NCI-H748 (cell line): Measurements from ENCODE around the gene KTN1.

Experiments
- DNase-seq: peaks from one replicate; lab custom pipeline; 2025; ENCODE audit not compliant: unreplicated experiment; lab: John Stamatoyannopoulos, UW

KTN1 gene, protein sequence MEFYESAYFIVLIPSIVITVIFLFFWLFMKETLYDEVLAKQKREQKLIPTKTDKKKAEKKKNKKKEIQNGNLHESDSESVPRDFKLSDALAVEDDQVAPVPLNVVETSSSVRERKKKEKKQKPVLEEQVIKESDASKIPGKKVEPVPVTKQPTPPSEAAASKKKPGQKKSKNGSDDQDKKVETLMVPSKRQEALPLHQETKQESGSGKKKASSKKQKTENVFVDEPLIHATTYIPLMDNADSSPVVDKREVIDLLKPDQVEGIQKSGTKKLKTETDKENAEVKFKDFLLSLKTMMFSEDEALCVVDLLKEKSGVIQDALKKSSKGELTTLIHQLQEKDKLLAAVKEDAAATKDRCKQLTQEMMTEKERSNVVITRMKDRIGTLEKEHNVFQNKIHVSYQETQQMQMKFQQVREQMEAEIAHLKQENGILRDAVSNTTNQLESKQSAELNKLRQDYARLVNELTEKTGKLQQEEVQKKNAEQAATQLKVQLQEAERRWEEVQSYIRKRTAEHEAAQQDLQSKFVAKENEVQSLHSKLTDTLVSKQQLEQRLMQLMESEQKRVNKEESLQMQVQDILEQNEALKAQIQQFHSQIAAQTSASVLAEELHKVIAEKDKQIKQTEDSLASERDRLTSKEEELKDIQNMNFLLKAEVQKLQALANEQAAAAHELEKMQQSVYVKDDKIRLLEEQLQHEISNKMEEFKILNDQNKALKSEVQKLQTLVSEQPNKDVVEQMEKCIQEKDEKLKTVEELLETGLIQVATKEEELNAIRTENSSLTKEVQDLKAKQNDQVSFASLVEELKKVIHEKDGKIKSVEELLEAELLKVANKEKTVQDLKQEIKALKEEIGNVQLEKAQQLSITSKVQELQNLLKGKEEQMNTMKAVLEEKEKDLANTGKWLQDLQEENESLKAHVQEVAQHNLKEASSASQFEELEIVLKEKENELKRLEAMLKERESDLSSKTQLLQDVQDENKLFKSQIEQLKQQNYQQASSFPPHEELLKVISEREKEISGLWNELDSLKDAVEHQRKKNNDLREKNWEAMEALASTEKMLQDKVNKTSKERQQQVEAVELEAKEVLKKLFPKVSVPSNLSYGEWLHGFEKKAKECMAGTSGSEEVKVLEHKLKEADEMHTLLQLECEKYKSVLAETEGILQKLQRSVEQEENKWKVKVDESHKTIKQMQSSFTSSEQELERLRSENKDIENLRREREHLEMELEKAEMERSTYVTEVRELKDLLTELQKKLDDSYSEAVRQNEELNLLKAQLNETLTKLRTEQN (N-terminal part only)

DNA sequence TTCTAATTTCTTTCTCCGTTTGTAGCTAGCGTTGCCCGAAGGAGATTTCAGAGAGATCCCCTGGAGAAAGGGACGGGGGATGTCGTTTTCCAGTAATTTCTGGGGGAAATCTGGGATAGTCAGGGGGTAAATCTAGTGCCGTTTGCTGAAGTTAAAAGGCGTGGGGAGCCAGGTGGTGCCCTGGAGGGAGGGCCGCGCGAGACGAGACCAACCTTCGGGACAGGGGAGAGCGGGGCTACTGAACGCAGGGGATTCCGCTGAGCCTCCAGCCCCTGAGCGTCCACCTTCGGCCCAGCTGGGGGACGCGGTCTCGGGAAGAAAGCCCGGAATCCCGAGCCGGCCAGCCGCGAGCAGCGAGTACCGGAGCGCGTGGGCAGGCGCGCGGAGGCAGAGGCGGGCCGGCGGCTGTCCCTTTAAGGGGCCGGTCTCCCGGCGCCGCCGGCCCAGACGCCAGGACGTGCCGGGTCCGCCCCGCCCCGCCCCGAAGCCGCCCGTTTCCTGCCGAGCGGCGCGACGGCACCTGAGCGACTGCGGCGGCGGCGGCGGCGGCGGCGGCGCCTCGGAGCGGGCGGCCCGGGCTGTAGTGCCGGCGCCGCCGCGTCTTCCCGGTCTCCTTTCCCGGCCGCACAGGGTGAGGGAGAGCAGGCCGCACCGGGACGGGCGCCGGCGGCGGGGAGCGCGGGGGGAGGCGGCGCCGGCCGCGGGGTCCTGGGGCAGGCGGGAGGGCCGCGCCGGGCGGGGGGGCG lies at the start of gene KTN1:
KTN1 (plus strand) TSS at position 484 of the 746 bp plus-strand sequence. CDS start 31,842 bp downstream, outside the sequence.
- DNase-seq, result peak; percentile 88

DNA sequence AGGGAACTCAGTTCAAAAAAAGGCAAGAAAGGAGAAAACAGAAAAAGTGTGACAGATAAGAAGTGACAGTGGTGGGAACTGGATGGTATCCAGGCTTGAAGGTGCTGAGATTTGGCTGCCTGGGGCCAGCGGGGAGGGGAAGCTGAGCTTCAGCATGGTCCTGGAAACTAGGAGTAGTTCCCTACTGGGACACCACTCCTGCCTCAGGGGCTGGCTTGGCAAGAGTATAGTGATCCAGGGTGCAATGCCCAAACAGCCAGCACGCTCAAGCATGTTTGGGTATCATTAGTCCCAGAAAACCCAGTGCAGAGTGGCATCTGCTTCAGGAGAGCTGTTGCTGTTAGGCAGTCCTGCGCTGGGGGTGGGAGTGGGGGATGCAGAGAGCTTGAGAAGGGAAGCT lies 49.5 kb upstream of the KTN1 start:
- DNase-seq, result no peak

DNA sequence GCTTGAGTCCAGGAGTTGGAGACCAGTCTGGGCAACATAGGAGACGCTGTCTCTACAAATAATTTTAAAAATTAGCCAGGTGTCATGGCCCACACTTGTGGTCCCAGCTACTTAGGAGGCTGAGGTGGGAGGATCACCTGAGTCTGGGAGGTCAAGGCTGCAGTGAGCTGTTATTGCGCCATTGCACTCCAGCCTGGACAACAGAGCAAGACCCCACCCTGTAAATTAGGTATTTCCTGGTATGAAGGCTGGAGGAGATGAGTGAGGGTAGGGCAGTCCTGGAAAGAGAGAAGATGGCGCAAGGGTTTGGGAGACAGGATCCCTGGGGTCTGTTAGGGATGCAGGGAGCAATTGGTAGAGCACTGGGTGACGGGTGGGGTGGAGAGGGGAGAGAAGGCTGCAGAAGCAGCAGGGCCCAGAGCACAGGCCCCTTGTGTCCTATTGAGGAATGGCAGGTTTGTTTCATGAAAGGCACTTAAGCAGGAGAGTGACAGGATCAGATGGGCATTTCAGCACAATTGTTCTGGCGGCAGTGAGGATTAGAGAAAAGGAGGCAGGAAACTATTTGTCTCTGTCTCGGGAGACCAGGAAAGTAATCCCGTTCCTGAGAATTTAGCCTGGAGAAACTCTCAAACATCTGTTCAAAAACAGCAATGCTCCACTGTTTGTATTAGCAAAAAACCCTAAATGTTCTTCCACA lies 47.2 kb upstream of the KTN1 start:
- DNase-seq, result no peak

DNA sequence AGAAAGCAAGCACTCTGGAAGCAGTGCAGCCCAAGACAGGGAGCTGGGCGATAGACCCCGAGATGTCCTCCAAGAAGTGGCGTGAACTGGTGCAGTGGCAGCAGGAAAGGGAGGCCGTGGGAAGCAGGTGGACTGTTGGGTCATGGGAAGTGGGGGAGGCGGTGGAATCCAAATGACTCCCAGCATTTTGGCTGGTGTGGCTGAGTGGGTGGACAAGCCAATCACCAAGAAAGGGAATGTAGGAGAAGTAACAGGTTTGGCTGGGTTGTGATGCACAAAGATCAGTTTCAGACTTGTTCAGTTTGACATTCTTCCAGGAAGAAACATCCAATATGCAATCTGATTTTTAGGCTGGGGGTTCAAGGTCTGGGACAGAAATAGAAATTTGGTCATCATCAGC lies 46.0 kb upstream of the KTN1 start:
- DNase-seq, result no peak

DNA sequence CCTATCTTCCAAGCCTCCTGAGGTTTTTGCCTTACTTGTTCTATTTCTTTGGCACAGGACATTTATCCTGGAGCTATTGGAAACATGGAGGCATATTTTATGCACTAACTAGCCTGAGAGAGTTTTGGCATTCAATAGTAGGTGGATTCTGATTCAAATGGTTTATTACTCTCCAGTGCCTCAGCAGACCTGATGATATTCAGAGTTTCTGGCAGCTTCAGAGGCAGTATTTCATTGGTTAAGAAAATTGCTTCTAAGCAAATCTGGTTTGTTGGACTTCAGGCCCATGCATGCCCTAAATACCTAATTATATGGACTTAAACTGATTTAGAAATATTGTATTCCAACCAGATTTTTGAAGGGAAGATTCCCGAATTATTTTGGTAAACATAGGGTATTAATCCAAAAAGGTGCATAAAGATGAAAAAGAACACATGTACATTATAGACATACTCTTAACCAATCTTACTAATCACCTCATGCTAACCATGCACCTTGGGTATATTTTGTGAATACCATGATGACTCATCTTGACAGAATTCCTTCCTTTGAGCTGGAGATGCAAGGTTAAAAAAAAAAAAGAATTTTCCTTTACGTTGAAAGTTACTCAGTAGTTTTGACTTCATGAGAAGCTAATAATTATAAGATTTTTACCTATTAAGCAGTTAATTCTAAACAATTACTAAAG lies 44.3 kb upstream of the KTN1 start:
- no peak for DNase-seq

DNA sequence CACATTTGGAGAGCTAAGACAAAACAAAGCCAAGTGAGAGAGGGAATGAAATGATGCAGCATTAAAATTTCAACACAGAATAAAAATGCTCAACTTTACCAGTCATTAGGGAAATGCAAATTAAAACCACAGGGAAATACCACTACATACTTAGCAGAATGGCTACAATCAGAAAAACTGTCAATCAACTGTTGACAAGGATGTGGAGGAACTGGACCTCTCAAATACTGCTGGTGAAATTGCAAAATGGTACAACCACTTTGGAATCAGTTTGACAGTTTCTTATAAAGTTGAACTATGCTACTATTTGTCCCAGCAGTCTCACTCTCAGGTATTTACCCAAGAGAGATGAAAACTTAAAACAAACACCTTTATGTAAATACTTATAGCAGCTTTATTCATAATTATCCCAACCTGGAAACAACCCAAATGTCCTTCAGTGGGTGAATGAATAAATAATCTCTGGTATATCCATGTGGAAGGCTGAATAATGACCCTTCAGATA lies 43.8 kb upstream of the KTN1 start:
- DNase-seq, result no peak

DNA sequence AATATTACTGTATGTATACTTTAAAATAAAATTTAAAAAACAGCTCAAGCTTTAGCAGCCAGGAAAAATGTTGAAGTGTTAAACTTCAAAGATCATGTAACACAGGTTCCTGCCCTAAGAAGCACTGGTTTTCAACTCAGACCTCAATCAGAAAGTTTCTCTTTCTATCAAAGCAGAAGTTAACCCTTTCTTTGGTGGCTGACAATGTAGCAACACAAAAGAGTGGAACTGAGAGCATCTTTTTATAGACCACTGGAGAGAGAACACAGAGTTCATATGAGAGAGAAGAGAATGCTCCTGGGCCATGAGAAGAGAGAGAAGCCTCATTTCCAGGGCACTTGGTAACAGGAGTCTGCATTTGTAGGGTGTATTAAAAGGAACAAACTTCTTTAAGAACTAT lies 42.2 kb upstream of the KTN1 start:
- no peak for DNase-seq

DNA sequence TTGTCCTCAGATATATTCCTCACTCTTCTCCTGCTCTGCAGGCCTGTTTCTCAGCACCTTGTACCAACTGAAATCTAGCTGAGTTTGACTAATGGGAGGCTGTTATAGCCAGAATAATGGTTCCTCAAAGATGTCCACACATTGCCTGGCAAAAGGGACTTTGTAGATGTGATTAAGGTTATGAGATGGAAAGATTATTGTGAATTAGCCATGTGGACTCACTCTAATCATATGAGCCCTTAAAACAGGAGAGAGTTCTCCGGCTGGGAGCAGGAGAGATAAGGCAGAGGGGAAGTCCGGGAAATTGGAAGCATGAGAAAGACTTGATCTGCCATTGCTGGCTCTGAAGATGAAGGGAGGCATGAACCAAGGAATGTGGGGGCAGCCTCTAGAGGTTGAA lies 40.0 kb upstream of the KTN1 start:
- no peak for DNase-seq

DNA sequence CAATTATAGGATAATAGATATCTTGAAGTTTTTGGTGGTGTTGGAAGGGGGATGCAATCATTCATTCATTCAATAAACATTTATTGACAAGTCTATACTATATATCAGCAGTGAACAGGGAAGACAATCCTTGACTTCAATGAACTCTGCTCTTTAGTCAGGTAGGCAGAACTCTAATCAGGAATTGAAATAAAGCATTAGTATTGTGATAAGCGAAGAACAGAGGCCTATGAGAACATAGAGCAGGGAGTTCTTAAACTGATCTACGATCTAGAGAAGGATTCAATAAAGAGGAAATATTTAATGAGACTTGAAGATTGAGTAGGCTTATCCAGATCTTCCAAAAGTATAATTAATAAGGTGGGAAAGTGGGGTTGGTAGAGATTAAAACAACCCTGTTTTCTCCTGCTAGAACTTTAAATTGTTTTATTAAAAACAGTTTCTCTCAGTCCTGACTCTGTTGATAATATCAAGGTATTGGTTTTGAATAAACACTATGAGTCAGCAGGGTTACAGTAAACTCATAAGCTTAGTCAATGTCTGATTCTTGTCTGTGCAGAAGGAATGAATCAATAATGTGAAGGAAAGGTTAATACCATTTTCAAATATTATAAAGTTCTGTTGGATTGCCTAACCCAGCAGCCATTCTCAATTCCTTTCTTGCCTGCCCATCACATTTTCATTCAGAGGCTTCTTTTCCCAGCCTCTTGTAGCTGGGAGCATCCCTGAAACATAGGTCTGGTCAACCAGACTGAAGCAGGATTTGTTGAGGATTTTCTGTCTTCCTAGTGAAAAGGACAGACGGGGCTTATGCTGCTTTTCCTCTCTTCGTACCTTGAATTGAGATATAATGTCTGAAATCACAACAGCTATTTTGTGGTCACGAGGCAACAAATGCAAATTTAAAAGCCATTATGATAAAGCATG lies 38.9 kb upstream of the KTN1 start:
- DNase-seq, result no peak

DNA sequence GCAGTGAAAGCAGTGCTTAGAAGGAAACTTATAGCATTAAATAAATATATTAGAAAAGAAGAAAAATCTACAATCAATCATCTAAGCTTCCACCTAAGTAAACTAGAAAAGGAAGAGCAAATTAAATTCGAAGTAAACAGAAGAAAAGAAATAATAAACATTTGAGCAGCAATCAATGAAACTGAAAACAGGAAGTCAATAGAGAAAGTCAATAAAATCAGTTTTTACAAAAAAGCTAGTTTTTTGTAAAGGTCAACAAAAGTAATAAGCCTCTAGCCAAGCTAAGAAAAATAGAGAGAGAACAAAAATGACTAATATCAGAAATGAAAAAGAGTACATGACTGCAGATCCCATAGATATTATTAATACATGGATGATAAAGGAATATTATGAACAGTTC lies 34.2 kb upstream of the KTN1 start:
- DNase-seq, result no peak

DNA sequence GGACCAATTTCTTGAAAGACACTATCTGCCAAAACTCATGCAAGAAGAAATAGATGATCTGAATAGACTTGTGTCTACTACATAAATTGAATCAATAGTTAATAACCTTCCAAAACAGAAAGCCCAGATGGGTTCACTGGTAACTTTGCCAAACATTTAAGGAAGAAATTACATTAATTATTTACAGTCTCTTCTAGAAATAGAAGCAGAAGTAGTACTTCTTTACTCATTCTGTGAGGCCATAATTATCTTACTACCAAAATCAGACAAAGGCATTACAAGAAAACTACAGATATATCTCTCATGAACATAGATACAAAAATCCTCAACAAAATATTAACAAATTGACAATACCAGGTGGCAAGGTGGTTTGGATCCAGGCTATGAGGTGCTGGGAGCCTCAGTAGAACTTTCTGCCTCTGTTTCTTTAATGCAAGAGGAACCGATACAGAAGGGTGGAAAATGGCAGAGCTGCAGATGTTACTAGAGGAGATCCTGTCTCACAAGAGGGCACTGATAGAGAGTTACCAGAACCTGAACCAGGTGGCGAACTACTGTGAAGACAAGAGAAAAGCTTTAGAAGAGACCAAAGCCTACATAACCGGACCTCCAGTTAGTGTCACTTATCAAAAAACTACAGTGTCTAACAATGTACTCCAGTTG lies 33.7 kb upstream of the KTN1 start:
- no peak for DNase-seq

DNA sequence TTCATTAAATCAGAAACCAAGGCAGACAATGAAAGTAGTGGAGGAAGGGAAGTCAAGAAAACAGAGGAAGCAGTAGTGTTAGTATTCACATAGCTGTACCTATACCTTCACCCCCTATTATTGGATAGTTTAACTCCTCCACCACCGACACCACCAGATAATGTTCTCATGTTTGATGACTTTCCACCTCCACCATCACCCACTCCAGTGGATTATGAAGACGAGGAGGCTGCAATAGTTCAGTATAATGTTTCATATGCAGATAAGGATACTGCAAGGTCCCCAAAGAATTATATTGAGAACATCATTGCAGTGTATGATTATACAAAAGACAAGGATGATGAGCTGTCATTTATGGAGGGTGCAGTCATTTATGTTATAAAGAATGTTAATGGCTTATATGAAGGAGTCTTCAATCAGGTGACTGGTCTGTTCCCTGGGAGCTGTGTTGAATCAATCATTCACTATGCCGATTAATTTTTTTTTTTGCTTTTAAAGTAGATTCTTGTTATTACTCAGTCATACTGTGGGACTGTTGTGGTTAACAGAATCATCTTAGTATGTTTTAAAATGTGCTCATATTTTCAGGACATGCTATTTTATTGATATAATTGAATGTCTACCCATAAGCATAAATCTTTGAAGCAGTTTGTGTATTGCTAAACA lies 32.2 kb upstream of the KTN1 start:
- no peak for DNase-seq

DNA sequence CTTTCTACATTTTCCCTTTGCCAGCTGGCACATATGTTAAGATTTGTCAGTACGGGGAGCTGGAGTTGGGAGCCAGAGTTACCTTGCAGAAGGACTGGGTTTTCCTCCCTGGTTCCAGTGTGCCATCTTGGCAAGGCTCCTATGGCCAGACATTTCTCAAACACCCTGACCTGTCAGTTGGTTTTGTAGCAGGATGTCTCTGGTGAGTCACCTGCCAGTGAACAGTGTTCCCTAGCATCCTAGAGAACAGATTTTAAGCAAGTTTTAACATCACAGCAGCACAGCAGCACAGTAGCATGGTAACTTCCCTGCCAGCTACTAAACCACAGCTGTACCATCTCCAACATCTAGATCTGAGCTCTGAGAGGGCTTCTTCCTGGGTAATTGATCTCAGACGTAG lies 26.2 kb upstream of the KTN1 start:
- DNase-seq, result no peak

DNA sequence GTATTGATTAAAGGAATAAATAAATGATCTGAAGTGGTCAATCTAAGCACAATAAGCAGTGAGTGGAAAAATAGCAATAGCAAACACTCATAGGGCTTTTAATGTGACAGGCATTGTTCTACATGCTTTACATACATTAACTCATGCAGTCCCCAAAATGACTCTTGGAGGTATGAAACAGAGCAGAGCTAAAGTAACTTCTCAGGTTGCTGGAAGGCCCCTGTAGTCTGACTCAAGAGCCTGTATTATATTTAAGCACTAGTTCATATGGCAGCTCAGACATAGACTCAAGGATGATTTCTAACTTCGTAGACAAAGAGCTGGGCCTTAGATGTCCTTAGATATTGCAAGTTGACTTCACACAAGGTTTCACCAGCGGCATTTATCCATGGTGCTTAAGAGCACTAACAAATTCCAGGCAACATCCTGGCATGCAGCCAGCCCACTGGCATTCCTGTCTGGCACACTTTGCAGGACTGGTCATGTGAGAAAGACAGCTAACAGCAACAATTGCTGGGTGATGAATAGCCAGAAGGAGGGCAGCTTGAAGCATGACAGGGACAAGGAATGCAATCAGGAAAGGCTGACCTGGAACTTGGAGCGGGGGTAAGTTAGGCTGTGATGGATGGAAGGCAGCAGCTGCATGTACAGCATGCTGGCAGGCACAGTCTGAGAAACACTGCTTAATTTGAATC lies 22.9 kb upstream of the KTN1 start:
- DNase-seq, result peak; percentile 75

DNA sequence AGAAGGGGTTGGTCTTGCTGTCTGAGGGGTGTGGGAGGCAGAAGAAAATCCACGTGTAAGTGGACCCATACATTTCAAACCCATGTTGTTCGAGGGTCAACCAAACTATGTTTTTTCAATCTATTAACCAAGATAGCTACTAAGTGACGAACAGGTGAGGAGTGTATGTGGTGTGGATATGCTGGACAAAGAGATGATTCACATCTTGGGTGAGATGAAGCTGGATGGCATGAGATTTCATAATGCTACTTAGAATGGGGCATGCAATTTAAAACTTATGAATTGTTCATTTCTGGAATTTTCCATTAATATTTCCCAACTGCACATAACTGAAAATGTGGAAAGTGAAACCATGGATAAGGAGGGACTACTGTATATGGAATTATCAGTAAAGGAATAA lies 17.9 kb upstream of the KTN1 start:
- no peak for DNase-seq

DNA sequence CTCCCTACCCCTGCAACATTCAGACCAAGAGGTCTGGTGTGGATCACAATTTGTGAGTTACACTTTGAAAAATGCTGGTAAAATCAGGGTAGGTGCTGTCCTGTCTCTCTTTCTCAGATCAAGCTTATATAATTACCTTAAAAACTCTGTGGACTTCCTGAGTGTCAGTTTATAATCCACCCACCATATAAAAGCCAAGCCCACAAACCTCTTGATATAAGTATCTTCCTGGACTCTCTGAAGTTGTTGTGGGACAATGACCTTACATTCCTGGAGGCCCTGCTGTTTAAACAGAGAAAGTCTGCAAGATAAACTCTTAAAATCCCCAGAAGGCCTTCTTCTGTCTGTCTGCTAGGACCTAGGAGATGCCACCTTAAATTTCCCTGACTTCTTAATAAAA lies 11.4 kb upstream of the KTN1 start:
- DNase-seq, result no peak
